Endodermal cell (in vitro differentiated cells): ENCODE results near the gene METTL26. TPM values are rescaled to one million over a fixed set of nuclear protein-coding genes. Genes with fewer than 3 reads are reported as not detected.

ENCODE experiments used
- DNase-seq: peaks from one replicate; pipeline ENCODE4 v3.0.0-alpha.2; 2017
- H3K27ac ChIP-seq: 2 replicates; pipeline ENCODE4 v1.5.1; 2013; ENCODE audit warnings: mild to moderate bottlenecking, low read depth, low read length, moderate library complexity
- H3K27me3 ChIP-seq: 2 replicates; pipeline ENCODE4 v1.6.1; 2013; ENCODE audit warnings: mild to moderate bottlenecking, low read length, moderate library complexity; ENCODE audit not compliant: insufficient read depth, control insufficient read depth, poor library complexity, severe bottlenecking
- H3K36me3 ChIP-seq: 2 replicates; pipeline ENCODE4 v1.7.0; 2013; ENCODE audit warnings: mild to moderate bottlenecking, low read length, moderate library complexity; ENCODE audit not compliant: control insufficient read depth, insufficient read depth
- H3K4me1 ChIP-seq: one replicate; pipeline ENCODE4 v1.7.0; 2013; ENCODE audit warnings: low read length; ENCODE audit not compliant: control insufficient read depth, insufficient read depth
- H3K4me3 ChIP-seq: 2 replicates; pipeline ENCODE4 v1.5.1; 2013; ENCODE audit warnings: mild to moderate bottlenecking, low read length, moderate library complexity
- H3K9ac ChIP-seq: 2 replicates; pipeline ENCODE4 v1.6.1; 2013; ENCODE audit warnings: mild to moderate bottlenecking, low read length, moderate library complexity; ENCODE audit not compliant: poor library complexity, severe bottlenecking; ENCODE audit errors: extremely low read depth
- H3K9me3 ChIP-seq: 2 replicates; pipeline ENCODE4 v1.6.1; 2013; ENCODE audit warnings: mild to moderate bottlenecking, low read length, moderate library complexity; ENCODE audit not compliant: control insufficient read depth
- H3K27ac Mint-ChIP-seq: 2 replicates; pipeline ENCODE4 v1.8.0; 2020; ENCODE audit warnings: mixed read lengths
- H3K27me3 Mint-ChIP-seq: 2 replicates; pipeline ENCODE4 v1.8.0; 2021; ENCODE audit warnings: mild to moderate bottlenecking, mixed read lengths; ENCODE audit not compliant: insufficient read depth
- H3K36me3 Mint-ChIP-seq: 2 replicates; pipeline ENCODE4 v1.8.0; 2020; ENCODE audit warnings: low read depth, mixed read lengths
- H3K4me1 Mint-ChIP-seq: 2 replicates; pipeline ENCODE4 v1.8.0; 2020; ENCODE audit warnings: mixed read lengths
- H3K4me3 Mint-ChIP-seq: 2 replicates; pipeline ENCODE4 v1.8.0; 2020; ENCODE audit warnings: mild to moderate bottlenecking, moderate library complexity, mixed read lengths
- H3K9me3 Mint-ChIP-seq: 2 replicates; pipeline ENCODE4 v1.8.0; 2020; ENCODE audit warnings: mild to moderate bottlenecking, mixed read lengths
- WGBS, 2 experiments: methylation state at CpG; one replicate each; pipeline versions ENCODE4 v1.1.5 to v1.1.7; 2013; ENCODE audit warnings: missing lambda C conversion rate in 2 of 2, mixed read lengths in 1 of 2; ENCODE audit not compliant: insufficient coverage in 1 of 2, insufficient read length in 1 of 2; 5-methylcytosine and 5-hydroxymethylcytosine counted together
- total RNA-seq, 2 donors: library from RNA; stranded (reverse); fragmentation: NEBNext Ultra II Directional in 1 of 2; extraction: Animal tissue kit (Norgen Biotek cat#: 25700) in 1 of 2; gene quantifications; 2 replicates in 1 of 2; 3 replicates in 1 of 2; pipeline ENCODE4 v1.2.1, GENCODE V29; 2021
- TF ChIP-seq, protein P1 (sequence below): fragments of 200-600 bp; sonication (generic); conservative IDR thresholded peaks from 2 replicates; pipeline ENCODE4 v1.5.0; 2021; ENCODE audit warnings: antibody characterized with exemption, mild to moderate bottlenecking

Gene METTL26
- total RNA-seq, 2 donors from 2014 or later: 72.1 to 79.8 TPM

DNA sequence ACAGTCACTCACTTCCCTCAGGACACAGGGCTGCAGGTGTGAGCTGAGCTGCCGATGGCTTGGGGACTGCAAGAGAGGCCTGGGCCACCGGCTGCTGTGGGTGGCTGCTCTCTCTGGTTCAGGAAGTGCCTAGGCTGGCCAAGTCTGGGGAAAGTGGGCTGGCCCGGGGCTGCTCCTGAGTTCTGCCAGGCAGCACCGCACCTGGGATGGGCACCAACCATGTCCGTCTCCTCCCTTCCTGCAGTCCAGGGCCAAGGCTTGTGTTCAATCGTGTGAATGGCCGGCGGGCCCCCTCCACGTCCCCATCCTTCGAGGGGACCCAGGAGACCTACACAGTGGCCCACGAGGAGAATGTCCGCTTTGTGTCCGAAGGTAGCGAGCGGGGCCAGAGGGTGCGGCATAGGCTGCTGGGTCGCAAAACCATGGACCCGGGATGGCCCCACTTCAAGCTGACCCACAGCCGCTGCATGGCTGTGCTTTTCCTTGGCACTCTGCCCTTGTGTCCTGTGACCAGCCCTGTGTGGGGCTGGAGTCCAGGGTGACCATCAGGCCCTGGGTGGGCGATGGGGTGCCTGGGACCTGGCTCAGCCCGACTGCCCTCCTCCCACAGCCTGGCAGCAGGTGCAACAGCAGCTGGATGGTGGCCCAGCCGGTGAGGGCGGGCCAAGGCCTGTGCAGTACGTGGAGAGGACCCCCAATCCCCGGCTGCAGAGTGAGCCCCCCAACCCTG, 11.2 kb upstream of the METTL26 start:
- Histone ChIP-seq H3K9me3 (no peaks in the 10 kb centered on the region), H3K4me3 (no peak overlapping the region), H3K27ac (no peak overlapping the region), H3K4me1 (no peaks in the 10 kb centered on the region), H3K36me3 (no peaks in the 10 kb centered on the region), H3K27me3 (no peaks in the 10 kb centered on the region), H3K9ac (no peak overlapping the region)
- Mint-ChIP-seq H3K27me3 (no peaks in the 10 kb centered on the region), H3K4me1 (no peaks in the 10 kb centered on the region), H3K36me3 (no peaks in the 10 kb centered on the region), H3K4me3 (no peak overlapping the region), H3K9me3 (no peaks in the 10 kb centered on the region), H3K27ac (no peak overlapping the region)
- TF ChIP-seq, protein P1, sequence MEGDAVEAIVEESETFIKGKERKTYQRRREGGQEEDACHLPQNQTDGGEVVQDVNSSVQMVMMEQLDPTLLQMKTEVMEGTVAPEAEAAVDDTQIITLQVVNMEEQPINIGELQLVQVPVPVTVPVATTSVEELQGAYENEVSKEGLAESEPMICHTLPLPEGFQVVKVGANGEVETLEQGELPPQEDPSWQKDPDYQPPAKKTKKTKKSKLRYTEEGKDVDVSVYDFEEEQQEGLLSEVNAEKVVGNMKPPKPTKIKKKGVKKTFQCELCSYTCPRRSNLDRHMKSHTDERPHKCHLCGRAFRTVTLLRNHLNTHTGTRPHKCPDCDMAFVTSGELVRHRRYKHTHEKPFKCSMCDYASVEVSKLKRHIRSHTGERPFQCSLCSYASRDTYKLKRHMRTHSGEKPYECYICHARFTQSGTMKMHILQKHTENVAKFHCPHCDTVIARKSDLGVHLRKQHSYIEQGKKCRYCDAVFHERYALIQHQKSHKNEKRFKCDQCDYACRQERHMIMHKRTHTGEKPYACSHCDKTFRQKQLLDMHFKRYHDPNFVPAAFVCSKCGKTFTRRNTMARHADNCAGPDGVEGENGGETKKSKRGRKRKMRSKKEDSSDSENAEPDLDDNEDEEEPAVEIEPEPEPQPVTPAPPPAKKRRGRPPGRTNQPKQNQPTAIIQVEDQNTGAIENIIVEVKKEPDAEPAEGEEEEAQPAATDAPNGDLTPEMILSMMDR: no peak
- DNase-seq: no peak
- 93 to 99% methylated on average over 19 to 24 of the region's 25 CpGs for WGBS, 2 experiments

DNA sequence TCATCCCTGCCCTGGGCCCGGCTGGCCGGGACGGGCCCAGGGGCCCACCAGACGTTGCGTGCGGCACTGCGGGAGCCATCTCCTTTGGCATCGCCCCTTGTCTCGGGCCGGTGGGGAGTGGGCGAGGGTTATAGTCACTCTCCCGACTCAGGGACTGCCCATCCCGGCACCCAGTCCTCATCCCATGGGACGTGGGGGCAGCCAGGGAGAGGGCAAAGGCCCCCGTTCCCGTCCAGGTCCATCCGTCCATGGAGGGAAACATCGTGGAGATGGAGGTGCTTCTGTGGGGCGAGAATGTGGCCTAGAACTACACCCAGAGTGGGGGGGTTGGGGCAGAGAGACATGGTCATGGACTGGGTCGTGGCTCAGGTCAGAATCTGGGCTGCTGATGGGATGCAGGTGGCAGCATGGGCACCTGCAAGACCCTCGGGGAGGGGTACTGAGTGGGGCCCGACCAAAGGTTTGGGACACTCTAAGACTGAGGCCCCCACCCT, 10.6 kb upstream of the METTL26 start:
- no peaks in the 10 kb centered on the region for H3K27me3 Mint-ChIP-seq
- Histone ChIP-seq H3K4me3 (no peak overlapping the region), H3K27me3 (no peaks in the 10 kb centered on the region), H3K9ac (no peak overlapping the region), H3K27ac (no peak overlapping the region), H3K36me3 (no peaks in the 10 kb centered on the region), H3K9me3 (no peaks in the 10 kb centered on the region), H3K4me1 (no peaks in the 10 kb centered on the region)
- H3K27ac Mint-ChIP-seq: no peak overlapping the region
- no peaks in the 10 kb centered on the region for H3K36me3 Mint-ChIP-seq
- TF ChIP-seq, protein P1: no peak
- no peaks in the 10 kb centered on the region for H3K9me3 Mint-ChIP-seq
- 93 to 96% methylated on average over 2 to 22 of the region's 22 CpGs for WGBS, 2 experiments
- H3K4me1 Mint-ChIP-seq: no peaks in the 10 kb centered on the region
- DNase-seq: no peak
- H3K4me3 Mint-ChIP-seq: no peak overlapping the region

DNA sequence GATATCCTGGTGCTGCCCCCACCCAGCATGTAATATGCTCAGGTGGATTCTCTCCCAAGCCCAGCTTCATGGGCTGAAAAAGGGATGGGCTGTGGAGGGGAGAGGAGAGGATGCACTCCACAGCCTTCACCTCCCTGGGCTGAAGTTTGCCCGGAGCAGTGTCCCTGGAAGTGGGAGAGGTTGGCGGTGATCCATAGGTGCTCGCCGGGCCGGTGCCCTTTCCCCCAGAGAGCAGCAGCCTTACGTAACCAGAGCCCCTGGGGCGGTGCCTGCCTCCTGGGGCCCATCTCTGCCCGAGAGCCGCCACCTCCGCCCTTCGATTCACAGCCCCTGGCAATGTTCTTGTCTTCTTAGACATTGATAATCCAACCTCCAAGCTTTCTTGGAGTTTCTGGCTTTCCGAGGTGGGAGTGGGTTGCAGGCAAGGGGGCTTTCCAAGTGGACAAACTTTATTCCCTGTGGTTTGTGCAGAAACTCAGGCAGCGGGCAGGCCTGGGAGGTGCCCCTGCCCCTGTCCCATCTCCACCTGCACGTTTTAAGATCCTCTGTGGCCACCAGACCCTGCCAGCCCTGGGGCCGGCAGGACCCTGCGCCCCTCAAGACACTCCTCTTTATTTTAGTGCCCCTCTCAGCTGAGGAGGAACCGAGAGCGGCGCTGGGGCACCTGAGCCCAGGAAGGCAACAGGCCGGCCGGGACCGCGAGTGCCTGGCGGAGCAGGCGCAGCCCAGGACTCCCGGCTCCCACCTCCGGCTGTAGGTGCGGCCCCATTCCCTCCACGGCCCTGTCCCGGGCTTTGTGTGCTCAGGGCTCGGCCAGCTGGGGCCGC, 10.0 kb upstream of the METTL26 start:
- H3K4me1 Mint-ChIP-seq: no peaks in the 10 kb centered on the region
- no peak overlapping the region for H3K27ac ChIP-seq
- H3K9me3 Mint-ChIP-seq: no peaks in the 10 kb centered on the region
- H3K4me1 ChIP-seq: no peaks in the 10 kb centered on the region
- H3K4me3 ChIP-seq: no peak overlapping the region
- H3K27me3 ChIP-seq: no peaks in the 10 kb centered on the region
- 94 to 95% methylated on average over 24 to 32 of the region's 32 CpGs for WGBS, 2 experiments
- H3K36me3 ChIP-seq: no peaks in the 10 kb centered on the region
- no peak overlapping the region for H3K9ac ChIP-seq
- no peaks in the 10 kb centered on the region for H3K27me3 Mint-ChIP-seq
- DNase-seq: no peak
- no peaks in the 10 kb centered on the region for H3K9me3 ChIP-seq
- TF ChIP-seq, protein P1: no peak
- no peaks in the 10 kb centered on the region for H3K36me3 Mint-ChIP-seq
- no peak overlapping the region for H3K4me3 Mint-ChIP-seq
- H3K27ac Mint-ChIP-seq: no peak overlapping the region
